ENCODE measurements around the gene ZNF365.
"Not testable (repeated sequence)": the region's sequence is repeated elsewhere in the genome, so short reads cannot be mapped to it uniquely, and the experiment has no call there.

Gene ZNF365

DNA sequence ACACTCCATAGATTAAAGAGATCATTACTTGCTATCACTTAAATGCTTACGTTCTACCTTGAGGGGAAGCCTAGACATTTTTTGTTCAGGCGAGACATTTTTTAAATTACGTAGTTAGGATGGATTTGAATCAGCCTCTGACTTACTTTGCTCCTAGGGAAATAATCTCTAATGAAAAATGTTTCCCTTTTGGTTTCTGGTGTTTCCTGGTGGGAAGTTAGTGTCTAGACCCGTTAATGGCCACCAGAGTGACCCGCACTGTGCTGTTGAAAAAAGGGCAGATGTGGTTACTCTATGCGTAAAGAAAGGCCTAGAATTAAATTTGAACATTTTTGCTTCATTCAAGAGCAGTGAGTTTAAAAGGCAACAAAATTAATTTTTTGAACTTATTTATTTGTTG is 3.8 kb downstream of the ZNF365 start:
- DNase-seq, result no peak

DNA sequence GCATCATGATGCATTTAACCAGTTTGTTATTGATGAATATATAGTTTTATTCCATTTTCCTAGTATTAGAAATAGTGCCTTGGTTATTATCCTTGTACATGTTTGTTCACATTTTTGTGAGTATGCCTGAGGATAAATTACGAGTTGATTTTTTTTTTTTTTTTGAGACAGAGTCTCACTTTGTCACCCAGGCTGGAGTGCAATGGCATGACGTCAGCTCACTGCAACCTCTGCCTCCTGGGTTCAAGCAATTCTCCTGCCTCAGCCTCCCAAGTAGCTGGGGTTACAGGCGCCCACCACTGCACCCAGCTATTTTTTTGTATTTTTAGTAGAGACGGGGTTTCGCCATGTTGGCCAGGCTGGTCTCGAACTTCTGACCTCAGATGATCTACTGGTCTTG is 4.7 kb downstream of the ZNF365 start:
- DNase-seq, result not testable (repeated sequence)

DNA sequence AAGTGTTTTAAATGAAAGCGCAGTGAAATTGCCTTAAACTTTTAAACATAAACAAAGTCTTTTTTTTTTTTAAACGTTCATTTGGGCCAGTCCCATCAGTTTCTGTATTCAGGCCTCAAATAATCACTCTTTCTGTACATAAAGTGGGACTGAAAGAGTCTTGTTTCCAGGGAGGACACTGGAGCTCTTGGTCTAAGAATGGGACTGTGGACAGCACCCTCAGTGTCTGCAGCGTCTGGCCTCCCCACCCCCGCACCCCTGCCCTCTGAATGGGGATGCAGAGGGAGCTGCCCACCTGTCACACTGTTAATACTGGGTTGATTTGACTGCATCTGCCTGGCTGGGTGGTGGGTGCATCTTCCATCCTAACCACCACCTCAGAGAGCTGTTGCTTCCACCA is 5.2 kb downstream of the ZNF365 start:
- no peak for DNase-seq

DNA sequence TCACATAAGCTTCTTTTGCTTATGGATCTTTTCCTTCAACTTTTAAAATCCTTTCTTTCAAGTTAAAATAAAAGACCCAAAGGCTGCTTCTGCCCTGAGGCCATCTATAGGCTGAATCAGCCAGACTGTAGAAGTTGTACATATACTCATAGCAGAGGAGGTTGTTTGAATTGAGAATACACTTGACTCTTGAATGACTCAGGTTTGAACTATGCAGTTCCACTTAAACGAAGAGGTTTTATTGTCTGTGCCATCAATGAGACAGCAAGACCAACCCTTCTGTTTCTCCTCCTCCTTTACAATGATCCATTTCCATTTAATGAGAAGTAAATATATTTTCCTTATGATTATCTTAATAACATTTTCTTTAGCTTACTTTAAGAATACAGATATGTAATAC is 5.8 kb downstream of the ZNF365 start:
- DNase-seq, result no peak

DNA sequence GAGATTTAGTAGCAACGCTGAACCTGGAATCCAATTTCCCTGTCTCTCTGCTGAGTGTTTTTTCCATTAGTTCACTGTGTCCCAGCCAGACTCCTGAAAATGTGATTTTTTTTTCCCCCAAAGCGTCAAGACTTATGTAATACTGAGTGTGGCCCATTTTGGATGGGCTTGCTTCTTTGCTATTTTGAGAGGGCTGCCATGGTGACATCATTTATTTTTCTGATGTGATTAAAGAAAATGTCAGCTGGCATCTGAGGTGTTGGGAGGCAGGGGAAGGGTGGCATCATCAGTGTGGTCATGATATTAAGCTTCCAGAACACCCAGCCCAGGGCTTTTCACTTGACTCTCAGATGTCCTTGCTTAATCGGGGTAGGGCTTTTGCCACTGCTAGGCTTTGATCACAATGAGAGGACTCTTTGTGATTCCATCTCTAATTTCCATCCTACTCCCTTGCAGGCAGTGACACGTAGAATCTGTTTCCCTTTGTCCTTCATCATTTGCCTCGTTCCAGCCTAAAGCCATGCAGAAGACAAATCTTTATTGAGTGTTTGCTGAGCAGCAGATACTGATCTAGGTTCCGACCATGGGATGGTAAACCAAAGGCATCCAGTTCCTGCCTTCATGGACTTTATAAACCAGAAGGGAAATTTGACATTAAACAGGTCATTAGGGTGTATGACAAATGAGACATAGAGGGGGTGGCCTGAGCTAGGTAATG is 7.4 kb downstream of the ZNF365 start:
- DNase-seq, result no peak

DNA sequence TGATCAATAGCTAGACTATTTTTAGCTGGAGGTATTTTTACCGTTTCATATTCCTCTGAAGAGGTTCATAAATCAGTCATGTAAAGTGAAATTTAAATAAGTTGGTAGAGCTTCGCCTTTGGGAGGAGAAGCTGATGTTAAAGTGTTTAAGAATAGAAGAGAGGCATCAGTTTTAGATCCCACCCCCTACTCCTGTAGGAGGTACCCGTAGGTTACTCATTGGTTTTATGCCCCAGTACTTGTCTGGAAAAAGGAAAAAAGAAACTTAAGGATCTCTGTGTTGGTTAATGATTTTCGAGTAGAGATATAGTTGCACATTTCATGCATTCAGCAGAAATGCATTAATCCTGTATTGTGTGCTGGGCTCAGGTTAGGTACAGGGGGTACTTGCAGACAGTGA is 8.7 kb downstream of the ZNF365 start:
- no peak for DNase-seq

DNA sequence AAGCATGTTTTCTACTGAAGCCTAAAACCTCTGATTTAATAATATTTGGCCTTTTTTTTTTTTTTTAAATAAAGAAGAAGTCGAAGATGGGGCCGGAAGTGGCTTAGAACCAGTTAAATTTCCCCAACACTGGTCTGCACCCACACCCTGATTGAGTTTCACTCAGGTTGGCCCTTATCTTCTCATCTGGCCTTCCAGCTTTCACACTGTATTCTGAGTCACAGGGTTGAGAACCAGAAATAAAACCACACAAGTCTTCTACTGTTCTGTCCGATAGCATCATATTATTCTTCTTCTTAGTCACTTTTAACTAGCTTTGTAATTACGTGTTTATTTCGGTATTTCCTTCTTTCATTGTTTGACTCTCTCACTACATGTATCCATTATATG is 9.9 kb downstream of the ZNF365 start:
- peak; percentile 35 for DNase-seq

DNA sequence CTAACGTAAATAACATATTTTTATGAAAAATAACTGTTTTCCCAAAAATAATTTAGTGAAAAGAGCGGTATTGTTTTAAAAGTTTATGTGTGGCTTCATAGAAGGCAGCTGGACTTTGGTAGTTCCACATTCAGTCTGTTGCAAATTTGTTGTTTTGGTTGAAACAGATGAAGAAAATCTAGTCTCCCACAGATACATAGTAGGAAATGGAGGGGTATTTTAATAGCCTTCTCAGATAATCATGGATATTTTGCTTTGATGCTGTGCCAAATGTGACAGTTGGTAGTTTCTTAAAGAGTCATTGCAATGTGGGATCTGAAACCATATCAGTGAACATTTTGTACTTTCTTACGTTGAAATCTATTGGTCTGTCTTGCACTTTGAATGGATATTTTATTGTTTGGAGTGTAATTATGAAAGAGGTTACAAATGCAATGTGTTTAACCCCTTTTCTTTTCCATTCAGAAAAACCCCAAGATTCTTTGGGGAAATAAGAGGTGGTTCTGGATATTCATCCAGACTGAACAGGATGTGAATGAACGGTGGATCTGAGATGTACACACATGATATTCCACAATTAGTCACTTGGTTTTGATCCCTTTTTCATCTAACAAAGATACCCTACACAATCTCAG is 10.4 kb downstream of the ZNF365 start:
- no peak for DNase-seq

DNA sequence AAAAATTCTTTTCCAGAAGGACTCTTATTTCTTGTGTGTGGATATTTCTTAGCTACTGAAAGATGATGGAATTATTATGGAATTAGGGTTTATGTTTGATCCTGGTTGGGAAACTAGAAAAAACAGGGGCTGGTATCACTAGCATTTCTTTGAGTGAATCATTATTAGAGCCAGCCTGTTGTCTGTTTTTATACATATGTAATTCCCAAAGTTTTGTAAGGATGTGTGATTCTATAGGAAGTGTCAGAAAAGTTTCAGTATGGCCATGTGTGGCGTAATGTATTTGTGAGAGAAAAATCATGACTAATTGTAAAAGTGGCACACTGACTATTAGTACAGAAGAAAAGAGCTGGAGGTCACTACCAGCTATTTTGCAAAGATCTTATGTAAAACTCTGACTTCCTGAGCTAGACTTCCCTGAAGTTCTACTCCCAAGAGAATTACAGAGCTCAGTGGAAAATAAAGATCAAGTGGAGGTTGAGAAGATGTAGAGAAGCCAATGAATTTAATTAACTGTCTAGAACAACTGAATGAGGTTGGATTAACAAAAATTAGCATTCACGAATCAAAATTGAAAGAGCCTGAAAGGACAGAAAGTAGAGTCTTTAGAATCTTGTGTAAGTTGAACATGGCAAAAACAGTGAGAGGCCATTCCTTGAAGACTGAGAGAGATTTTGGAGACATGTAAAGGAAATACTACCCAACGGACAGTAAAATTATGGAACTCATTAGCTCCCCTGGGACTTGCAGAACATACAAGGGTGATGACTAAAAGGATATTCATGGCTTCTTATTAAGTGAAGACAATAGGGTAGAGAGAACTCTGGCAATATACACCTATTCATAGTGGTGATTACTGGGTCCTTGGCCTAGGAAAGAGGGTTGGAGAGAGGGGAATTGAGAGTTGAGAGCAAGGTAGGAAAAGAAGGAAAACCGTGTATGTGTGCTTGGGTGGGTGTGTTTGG is 12.5 kb downstream of the ZNF365 start:
- DNase-seq, result no peak

DNA sequence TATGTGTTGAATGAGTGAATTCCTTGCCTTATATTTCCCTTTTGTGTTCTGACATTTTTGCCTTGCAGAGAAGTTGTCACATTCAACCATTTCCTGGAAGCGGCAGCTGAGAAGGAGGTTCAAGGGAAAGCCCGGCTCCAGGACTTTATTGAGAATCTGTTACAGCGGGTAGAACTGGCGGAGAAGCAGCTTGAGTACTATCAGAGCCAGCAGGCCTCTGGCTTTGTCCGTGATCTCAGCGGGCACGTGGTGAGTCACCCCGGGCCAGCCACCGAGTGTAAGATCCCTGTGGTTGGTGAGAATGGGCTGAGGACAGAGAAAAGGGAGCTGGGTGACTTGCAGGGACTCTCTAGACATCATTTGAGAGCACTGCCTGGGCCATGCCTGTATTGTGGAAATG is 14.2 kb downstream of the ZNF365 start:
- no peak for DNase-seq

DNA sequence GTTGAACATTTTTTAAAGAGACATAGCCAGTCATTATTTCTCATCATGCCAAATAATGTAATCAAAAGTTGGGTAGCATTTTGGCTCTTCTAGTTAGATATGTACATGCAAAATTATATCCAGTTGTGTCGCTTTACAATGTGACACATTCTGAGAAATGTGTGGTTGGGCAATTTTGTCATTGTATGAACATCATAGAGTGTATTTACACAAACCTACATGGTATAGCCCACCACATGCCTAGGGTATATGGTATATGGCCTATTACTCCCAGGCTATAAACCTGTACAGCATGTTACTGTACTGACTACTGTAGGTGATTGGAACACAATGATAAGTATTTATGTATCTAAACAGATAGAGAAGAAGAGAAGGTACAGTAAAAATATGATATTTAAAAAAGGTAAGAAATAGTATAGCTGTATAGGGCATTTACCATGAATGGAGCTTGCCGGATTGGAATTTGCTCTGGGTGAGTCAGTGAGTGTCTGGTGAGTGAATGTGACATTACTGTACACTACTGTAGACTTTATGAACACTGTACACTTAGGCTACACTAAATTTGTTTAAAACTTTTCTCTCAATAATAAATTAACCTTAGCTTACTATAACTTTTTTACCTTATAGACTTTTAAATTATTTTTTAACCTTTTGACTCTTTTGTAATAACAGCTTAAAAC is 16.5 kb downstream of the ZNF365 start:
- no peak for DNase-seq

DNA sequence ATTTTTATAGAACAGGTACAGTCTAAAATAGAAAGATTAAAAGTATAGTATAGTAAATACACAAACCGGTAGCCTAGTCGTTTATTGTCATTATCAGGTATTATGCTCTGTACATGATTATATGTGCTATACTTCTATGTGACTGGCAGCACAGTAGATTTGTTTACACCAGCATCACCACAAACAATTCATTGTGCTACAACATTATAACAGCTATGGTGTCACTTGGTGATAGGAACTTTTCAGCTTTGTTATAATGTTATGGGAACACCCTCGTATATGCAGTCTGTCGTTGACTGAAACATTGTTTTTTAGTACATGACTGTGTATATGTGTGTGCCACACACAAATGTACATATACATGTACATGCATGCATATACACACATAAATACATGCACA is 19.1 kb downstream of the ZNF365 start:
- DNase-seq, result no peak

DNA sequence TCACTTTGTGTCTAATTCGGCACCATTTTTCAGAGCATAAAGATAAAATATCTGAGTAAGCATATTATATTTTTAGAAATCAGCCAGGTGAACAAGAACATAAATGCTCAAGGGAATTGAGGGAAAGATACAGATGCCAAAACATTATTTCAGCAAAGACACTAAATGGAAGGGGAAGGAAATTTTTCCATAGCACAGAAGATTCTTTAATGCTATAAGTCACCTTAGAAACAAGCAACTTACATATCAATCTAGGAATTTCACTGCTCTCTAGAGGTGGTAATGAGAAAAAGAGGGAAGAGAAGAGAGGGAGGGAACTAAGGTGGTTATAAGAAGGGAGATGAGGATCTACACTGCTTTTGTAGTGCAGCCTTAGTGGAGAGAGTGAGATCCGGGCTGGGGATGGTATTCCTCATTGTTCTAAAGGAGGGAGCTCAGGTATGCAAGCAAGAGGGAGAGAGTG is 20.4 kb downstream of the ZNF365 start:
- no peak for DNase-seq

DNA sequence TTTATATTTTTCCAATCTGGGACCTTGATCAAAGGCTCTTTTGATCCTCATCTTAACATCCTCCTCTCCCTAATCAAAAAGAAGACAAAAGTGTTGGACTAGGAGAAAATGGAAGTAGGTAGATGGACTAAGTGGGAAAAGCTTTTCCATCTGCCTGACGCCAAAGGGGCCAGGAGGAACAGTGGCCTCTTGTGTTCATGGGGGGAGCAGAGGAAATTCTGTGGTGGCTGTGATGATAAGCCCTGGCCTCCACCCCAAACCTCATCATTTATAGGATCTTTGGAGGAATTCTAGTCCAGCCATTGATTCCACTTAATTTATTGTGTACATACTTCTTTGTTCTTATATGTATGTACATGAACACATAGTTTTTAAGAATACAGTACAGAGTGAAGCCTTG is 21.7 kb downstream of the ZNF365 start:
- DNase-seq, result no peak

DNA sequence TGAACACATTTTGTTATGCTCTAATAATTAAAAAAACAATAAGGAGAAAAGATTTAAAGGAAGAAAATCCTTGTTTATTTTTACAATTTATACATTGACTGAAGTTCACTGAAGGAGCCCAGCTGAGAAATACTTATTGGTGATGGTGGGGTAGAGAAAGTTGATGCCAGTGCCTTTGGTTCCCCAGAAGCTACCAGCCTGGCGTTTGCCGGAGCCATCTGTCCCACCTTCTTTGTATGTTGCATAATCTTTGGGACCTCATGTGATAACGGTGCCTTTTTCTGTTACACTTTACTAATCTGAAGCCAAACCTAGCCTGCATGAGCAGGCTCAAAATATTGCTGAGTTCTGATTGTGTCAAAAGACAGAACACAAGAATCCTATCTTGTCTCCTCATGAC is 22.7 kb downstream of the ZNF365 start:
- DNase-seq, result no peak

DNA sequence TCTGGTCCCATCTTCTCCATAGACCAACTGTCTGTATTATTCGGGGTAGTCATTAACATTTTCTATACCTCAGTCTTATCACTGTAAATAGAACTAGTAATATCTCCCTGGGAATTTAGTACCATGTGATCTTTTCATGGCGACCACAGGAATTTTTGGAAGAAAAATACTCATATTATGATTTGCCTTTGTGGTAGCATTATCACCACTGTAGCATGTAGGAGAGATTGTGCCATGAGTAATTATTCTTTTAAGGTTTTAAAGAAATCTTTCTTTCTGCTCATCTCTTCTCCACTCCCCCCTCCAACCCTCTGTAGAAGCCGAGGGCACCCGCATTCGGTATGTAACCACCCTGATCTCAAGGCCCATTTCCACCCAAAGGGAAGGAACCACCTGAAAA is 25.0 kb downstream of the ZNF365 start:
- DNase-seq, result no peak

DNA sequence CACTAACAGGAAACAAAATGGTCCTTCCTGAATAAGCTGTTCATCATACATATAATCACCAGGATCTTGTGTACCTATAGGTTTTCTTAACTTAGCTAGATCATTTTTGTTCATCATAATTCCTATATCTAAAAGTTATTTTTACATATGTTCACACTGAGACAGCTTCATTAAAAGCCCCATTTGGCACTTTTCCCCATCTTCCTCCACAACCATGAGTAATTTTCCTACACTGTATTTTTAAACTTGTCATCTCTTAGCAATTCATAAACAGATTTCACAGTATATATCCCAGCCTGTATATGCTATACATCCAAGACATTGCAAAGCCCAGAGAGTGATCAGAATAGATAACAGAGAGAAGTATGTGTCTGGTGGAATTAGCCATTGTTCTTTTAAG is 28.3 kb downstream of the ZNF365 start:
- no peak for DNase-seq

DNA sequence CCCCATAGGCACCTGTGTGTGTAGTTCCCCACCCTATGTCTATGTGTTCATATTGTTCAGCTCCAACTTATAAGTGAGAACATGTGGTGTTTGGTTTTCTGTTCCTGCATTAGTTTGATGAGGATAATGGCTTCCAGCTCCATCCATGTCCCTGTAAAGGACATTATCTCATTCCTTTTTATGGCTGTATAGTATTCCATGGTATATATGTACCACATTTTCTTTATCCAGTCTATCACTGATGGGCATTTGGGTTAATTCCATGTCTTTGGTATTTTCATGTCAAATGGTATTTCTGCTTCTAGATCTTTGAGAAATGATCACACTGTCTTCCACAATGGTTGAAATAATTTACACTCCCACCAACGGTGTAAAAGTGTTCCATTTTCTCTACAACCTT is 36.4 kb downstream of the ZNF365 start:
- DNase-seq, result not testable (repeated sequence)

DNA sequence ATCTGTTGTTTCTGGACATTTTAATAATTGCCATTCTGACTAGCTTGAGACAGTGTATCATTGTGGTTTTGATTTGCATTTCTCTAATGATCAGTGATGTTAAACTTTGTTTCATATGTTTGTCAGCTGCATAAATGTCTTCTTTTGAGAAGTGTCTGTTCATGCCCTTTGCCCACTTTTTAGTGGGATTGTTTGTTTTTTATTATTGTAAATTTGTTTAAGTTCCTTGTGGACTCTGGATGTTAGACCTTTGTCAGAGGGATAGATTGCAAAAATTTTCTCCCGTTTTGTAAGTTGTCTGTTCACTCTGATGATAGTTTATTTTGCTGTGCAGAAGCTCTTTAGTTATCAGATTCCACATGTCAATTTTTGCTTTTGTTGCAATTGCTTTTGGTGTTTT is 36.8 kb downstream of the ZNF365 start:
- DNase-seq, result not testable (repeated sequence)

DNA sequence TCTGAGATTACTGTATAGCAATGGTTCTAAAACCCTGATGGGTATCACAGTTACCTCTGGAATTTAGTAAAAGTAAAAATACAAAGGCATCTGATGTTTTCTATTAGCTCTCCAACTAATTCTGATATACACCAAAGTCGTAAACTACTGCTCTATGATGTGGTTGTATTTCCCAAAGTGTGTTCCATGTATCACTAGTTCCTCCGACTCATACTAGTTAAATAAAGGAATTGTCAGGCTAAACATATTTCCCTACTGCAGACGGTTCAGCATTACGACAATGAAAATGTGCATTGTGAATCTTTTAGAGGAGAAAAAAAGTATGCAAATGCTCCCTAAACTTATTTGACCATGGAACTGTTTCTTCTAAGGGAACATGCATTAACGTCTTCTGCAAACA is 38.9 kb downstream of the ZNF365 start:
- DNase-seq, result no peak

DNA sequence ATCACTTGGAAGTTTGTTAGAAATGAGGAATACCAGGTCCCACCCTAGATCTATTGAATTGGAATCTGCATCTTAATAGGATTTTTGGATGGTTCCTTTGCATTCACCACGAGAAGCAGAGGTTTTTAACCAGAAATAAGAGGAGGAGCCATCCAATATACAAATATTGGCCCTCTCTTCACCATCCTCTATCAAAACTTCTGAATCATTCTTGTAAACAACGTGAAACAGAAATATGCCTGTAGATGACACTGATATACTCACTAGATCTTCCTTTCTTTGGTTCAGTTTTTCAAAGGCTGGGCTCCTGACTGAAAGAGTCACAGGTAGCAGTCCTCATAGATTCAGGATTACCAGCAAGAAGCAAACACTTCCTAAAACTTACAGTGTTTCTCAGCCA is 39.5 kb downstream of the ZNF365 start:
- DNase-seq, result no peak

DNA sequence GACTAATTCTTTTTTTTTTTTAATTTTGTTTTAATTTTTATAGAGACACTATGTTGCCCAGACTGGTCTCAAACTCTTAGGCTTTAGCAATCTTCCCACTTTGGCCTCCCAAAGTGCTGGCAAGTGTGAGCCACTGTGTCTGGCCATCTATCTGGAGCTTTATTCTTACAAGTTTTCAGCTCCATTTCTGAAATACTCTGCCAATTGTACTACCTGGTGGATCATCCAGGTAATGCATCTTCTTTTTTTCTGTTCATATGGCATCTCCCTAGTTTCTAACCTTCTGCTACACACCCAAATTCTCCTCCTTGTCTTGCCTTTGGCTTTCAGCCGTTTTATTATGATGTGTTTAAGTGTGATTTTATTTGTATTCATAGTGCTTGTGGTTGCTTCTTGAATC is 40.2 kb downstream of the ZNF365 start:
- no peak for DNase-seq

DNA sequence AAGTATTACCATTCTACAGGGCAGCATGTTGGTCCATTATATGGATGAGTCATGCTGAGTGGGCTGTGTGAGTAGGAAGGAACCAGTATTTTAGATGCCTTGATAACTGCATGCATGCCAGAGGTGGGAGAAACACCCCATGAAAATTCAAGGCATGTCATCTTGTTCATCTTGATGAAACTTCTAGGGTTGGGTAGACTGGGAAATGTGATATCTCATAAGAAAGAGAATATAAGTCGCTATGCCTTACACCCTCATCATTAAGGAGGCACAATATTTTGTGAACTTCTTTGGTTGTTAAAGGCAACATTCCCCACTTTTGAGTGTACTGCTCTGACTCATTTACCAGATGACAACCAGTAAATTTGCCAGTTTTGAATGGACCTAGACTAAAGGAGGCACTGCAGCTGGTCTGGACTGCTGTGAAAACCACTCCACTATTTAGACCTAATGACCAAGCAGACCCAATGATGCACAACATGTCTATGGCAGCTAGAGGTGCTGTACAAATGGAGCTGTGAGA is 48.0 kb downstream of the ZNF365 start:
- DNase-seq, result no peak
